Middle frontal gyrus (tissue), 1 donor: ENCODE measurements around the gene RUFY3.
"Not testable (repeated sequence)": the region's sequence is repeated elsewhere in the genome, so short reads cannot be mapped to it uniquely, and the experiment has no call there.

Experiments used
- DNase-seq: peaks from one replicate; pipeline ENCODE4 v3.0.0-alpha.2; 2015; ENCODE audit warnings: low spot score; ENCODE audit errors: extremely low spot score

The RUFY3 gene

DNA sequence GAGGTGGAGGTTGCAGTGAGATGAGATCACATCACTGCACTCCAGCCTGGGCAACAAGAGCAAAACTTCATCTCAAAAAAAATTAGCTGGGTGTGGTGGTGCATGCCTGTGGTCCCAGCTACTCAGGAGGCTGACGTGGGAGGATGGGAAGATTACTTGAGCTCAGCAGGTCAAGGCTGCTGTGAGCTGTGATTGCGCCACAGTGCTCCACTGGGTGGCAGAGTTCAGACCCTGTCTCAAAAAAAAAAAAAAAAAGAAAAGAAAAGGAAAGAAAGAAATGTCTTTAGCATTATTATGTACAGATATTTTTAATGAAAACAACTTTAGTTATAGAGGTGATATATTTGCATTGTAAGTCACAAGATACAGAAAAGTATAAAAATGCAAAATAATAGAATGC is 14.2 kb downstream of the RUFY3 start:
- DNase-seq, result not testable (repeated sequence)

DNA sequence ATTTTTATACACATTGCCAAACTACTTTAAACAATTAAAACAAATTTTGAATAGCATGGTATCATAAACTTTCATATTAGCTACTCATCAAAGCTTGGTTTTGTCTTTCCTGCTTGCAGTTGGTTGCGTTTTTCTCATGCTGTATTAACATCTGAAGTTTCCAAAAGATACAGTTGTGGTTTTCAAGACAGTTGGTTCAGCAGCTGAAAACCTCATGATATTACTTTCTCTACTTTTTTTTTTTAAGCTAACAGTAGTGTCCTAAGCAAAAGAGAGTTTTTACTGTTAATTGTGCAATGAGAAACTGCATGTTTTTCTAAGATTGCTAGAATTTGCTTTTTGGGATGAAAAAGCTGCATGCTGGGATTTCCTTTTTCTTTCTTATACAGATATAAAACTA is 15.2 kb downstream of the RUFY3 start:
- DNase-seq, result no peak

DNA sequence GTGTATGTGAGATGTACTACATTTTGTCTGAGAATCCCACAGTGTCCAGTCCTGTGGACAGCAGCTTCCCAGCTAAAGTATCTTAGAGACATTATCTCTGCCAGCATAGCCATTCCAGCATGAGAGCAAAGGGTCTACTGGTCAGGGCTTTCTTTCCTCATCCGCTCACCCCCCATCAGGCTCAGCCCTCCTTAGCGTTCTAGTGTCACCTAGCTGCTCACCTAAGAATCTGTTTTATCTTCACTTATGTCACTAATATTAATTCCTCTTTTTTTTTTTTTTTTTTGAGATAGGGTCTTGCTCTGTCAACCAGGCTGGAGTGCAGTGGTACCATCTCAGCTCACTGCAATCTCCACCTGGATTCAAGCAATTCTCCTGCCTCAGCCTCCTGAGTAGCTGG is 15.6 kb downstream of the RUFY3 start:
- no peak for DNase-seq

DNA sequence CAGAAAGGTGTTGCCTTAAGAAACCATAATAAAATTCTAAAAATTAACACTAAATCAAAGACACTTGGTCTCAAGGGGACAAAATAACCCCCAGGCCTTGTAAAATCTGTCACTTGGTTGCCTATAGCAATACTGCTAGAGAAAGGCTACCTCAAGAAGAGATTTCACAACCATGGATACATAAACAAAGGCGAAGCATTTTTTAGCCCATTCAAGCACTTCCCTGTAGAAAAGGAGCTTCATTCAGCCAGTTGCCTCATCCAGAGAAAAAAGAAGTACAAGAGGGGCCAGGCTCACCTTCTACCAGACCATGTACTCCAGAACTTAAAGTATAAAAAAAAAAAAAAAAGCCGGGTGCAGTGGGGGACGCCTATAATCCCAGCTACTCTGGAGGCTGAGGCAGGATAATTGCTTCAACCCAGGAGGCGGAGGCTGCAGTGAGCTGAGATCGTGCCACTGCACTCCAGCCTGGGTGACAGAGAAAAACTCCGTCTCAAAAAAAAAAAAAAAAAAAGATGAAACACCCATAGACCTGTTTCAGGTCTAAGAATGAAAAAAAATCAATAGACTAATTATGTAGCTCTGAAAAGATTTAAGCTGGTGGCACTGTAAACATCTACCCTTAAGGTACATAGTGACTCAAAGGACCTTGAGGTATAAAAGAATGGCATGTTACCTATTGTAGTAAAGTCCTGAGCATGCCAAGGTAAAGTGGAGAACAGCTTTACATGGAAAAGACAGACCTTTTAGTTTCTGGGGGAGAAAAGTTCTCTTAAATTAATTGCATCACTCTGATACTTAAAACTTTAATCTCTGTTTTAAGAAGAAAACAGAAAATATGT is 18.0 kb downstream of the RUFY3 start:
- DNase-seq, result no peak

DNA sequence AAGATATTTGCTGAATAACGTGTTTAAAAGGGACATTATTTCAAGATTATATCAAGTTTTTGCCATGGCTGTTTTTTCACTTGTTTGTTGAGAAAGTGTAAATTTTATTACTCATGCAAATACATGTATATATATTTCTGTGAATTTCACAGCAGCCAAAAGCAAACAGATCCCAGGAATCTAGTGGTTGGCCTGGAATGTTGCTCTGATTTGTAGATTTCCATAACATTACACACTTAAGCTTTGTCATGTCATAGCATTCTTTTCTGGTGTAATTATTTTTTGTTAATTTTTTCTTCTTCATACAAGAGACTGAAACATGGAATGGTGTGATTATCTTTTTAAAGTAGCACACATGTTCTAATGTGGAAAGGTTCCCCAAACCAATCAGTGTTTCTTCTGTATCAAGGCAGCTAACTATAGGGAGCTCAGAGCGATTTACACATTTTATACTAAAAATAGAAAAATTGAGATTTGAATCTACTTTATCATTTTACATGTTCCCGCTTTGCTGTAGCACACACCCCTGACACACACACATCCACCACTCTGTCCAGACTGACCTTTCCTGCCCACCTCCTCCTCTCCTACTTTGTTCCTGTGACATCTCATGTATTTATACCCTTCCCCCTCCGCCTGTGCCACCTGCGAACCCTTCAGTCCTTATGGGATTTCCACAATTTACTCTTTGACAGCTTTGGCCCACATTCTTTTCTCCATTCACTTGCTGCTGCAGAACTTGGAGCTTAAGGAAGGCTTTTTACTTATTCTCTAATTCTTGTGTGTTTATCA is 20.3 kb downstream of the RUFY3 start:
- DNase-seq, result no peak

DNA sequence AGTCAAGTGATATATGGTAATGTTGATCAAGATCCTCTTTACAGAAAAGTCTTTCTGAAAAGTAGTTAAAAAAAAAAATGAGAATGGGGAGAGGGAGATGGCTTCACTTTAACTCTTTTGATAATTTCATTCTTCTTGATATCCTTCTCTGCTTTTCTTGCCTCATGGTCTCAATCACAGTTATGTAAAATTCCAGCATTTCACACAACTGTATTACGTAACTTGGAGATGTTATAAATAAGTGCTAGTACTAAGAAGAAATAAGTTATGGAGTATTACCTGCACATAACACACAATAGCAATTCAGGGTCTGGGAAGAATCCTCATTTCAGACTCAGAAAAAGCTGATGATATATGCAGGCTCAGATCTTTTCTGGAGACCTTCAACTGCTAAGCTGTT is 22.0 kb downstream of the RUFY3 start:
- DNase-seq, result no peak

DNA sequence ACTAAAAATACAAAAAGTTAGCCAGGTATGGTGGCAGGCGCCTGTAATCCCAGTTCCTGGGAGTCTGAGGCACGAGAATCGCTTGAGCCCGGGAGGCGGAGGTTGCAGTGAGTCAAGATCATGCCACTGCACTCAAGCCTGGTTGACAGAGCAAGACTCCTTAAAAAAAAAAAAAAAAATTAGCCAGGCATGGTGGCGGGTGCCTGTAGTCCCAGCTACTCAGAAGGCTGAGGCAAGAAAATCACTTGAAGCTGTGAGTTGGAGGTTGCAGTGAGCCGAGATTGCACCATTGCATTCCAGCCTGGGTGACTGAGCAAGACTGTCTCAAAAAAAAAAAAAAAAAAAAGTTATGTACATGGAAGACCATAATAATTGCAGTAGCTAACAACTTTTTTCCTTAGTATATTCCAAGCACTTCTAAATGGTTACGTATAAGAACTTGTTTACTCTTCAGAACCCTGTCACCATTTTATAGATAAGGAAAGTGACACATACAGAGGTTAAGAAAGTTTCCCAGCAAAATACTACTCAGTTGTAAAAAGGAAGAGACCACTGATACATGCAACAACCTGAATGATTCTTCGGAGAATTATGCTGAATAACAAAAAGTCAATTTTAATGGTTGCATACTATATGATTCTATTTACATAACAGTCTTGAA is 24.5 kb downstream of the RUFY3 start:
- DNase-seq, result no peak

DNA sequence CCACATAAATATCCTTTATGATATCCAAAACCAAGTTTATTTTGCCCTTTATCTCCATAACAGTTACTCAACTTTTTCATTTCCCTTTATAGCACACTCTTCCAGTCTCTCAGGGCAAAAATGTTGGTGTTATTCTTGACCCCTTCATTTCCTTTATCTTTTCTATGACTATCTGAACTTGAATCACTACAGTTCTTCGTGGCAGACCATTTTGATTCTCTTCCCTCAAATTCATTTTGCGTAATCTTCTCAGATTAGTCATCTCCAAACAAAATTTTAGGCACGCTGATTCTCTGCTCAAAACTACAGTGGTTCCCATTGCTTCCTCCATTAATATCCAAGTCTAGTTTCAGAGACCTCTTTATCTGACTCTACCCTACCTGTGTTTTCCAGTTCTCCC is 26.1 kb downstream of the RUFY3 start:
- DNase-seq, result no peak

DNA sequence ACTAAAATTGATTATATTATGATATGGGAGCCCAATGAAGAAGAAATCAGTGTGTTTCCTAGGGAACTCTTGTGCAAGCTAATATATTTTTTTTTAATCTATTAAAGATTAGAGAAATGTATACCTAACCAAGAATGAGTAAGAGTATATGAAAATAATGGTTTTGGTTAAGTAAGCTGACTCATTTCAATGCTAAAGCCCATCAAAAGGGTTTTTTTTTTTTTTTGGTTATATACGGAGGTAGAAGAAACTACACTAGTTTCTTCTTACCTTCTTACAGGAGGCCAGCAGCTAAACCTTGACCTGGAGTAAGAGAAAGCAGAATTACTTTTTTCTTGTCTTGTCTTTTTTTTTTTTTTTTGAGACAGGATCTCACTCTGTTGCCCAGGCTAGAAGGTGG is 27.5 kb downstream of the RUFY3 start:
- no peak for DNase-seq

DNA sequence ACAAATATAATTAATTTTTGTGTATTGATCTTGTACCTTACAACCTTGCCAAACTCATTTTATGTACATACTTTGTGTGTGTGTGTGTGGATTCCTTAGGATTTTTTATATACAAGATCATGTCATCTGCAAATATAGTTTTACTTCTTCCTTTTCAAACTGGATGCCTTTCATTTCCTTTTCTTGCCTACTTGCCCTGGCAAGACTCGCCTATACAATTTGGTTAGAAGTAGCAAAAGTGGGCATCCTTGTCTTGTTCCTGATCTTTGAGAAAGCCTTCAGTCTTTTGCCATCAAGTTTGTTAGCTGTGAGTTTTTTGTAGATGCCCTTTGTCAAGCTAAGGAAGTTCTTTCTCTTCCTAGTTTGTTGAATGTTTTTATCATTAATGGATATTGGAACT is 30.5 kb downstream of the RUFY3 start:
- no peak for DNase-seq

DNA sequence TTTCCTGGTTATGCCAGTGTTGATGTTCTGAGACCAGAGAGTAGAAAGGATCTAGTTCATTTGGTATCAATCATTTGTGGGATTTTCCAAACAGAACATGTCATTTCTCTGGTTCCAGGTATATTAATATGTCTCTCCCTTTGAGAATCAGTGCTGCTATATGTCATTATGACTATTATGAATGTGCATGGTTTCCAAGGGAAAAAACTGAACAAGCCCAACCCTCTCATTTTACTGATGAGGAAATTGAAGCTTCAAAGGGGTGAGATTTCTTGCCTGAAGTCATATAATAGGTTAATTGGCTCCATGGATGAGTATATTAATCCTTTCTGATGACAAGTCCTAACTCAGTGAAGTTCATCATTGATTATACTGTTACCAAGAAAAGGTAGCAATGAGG is 31.9 kb downstream of the RUFY3 start:
- no peak for DNase-seq

DNA sequence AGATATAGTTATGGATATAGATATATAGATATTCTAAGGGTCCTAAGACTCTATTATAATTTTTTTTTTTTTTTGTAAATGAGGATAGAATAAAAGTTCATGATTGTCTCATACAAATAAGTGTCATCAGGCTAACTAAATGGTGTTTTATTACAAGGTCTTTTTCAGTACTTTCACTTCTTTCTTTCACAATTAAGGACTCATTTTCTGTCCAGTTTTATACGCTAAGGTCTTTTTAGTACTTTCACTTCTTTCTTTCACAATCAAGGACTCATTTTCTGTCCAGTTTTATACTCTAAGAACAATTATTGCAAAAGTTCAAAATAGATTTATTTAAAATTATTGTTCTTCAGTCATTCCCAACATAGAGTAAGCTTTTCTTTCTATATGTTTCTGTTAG is 32.7 kb downstream of the RUFY3 start:
- no peak for DNase-seq

DNA sequence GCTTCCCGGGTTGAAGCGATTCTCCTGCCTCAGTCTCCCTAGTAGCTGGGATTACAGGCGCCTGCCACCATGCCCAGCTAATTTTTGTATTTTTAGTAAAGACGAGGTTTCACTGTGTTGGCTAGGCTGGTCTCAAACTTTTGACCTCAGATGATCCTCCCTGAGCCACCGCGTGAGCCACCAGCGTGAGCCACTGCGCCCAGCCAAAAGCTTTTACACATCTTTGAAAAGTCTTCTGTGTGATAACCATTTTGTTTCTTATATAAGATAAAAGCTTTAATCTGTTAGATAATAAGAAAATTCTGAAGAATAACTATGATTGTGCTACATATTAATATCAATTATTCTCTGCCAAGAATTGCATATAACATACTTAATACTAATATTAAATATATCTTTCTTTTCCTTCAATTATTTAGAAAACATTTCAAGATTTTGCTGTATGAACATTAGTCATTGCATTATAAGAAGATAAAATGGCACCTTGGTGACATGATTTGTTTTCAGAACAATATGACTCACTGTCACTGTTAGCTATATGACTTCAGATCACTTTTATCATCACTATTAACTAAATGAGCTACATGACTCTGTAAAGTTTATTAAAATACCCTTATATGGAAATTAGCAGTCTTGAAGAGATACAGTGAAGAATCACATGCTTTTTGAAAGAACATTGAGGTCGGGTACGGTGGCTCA is 33.4 kb downstream of the RUFY3 start:
- no peak for DNase-seq

DNA sequence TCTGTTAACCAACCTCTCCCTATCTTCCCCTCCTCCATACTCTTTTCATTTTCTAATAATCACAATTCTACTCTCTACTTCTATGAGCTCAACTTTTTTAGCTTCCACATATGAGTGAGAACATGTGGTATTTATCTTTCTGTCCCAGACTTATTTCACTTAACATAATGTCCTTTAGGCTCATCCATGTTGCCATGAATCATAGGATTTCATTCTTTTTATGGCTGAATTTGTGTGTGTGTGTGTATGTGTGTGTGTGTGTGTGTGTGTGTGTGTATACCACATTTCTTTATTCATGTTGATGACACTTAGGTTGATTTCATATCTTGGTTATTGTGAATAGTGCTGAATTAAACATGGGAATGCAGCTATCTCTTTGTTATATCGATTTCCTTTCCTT is 37.4 kb downstream of the RUFY3 start:
- no peak for DNase-seq

DNA sequence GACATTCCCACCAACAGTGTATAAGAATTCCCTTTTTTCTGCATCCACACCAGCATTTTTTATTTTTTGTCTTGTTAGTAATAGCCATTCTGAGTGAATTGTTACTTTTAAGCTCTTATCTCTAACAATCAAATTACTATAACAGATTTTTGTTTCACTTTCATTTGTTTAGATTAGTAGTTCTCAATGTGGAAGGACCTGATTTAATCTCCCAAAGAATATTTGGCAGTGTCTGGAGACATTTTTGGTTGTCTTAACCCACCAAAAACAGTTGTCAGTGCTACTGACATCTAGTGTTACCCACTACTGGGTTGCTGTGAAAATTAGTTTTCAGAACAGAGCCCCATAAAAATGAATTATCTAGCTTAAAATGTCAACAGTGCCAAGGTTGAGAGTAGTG is 37.9 kb downstream of the RUFY3 start:
- no peak for DNase-seq

DNA sequence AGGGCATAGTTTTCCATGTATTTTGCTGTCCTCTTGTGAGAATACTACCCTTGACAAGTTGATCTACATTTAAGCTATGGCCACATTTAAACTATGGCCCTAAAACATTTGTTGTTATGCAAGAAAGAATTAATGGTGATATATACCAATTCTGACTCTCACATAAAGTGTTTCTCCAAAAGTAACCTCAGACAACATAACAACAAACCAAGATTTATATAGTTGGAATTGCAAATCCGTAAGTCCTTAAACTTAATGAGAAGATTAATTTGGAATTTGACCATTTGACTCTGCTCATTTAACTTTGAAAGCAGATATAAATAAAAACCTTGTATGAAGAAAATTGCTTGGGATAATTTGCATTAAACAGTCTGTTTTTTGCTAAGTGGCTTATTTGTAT is 38.9 kb downstream of the RUFY3 start:
- DNase-seq, result no peak

DNA sequence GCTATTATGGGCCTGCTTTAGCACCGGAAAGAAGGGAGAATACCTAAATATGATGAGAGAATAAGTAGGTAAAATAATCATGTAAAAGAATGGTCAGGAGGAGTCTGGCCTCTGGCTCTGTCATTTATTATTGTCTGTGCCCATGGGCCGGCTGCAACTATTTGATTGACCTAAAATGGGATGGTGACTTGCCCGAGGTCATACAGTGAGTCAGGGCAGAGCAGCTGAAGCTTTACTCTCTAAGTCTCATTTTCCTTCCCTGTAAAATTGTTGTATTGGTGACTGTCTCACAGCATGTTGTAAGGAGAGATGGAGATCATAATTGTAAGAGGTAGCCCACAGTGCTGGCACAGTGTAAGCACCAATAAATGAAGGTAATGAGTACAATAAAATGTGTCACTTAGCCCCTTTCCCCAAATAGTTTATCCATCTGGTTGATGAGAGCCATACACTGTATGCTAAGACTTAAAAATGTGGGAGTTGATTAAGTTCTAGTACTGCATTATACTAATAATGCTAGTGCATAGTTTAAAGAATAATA is 39.6 kb downstream of the RUFY3 start:
- no peak for DNase-seq

DNA sequence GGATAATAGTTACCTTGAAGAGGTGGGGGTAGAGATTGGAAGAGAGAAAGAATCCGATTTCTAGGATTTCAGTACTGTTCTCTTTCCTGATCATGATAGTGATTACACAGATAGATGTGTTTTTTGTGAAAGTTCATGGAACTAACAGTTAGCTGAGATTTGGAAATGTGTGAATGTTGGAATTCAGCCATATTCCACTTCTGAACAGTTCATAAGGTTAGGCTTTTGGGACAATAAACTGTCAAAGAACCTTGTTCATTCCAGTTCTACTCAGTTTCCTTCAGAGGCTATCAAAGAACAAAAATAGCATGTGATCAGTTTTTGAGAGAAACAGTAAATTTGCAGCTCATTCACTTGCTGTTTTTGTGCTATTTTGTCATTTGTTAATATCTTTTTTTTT is 43.6 kb downstream of the RUFY3 start:
- DNase-seq, result no peak

DNA sequence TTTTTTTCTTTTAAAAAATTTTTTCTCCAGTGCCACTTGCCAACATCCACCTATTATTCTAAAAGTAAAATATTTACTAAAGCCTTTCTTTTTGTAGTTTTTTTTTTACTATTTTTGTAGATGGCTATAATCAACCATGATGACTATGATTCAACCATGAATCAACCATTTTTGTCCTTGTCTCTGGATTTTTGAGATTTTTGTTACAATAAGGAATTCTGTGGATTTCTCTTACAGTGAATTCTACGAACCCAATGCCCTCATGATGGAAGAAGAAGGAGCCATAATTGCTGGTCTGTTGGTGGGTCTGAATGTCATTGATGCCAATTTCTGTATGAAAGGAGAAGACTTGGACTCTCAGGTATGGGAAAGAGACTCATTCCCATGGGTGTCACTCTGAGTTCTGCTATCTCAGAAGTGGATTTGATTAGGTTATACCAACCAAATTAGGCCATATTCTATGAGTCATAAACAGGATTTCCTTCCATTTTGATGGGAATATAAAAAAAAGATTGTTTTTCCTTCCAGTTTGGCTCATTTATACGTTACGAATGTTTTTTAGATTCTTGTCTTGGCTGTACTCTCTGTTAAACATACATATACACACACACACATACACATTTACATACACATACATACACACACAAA is 46.7 kb downstream of the RUFY3 start:
- no peak for DNase-seq

DNA sequence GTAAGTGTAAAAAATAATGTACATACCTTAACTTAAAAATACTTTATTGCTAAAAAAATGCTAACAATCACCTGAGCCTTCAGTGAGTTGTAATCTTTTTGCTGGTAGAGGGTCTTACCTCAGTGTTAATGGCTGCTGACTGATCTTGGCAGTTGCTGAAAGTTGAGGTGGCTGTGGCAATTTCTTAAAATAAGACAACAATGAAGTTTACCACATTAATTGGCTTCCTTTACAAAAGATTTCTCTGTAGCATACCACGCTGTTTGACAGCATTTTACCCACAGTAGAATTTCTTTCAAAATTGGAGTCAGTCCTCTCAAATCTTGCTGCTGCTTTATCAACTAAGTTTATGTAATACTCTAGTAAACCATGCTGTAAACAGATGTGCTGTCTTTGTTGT is 47.6 kb downstream of the RUFY3 start:
- DNase-seq, result not testable (repeated sequence)
